DND-41 (cell line): ENCODE measurements around the gene DLG2.
A peak's percentile ranks its signal among the peaks of the same experiment; 100 is the strongest.

Source experiments
- ATAC-seq: fragments of 200-7000 bp; cut with Tn5 transposase; 3 replicates; pipeline ENCODE4 v1.9.1; 2021; ENCODE audit warnings: low read depth; ENCODE audit not compliant: insufficient read depth
- DNase-seq: peaks from one replicate; pipeline ENCODE4 v3.0.0-alpha.2; 2020
- H2AFZ ChIP-seq: 2 replicates; pipeline ENCODE4 v1.6.0; 2012; ENCODE audit warnings: low read depth, low read length
- H3K27ac ChIP-seq: 2 replicates; pipeline ENCODE4 v1.5.1; 2012; ENCODE audit warnings: low read length, inconsistent platforms
- H3K27me3 ChIP-seq: fragments of 200-600 bp; sonication (generic); 2 replicates; pipeline ENCODE4 v1.6.0; 2012; ENCODE audit warnings: low read length, mild to moderate bottlenecking, inconsistent platforms; ENCODE audit not compliant: insufficient read depth, poor library complexity
- H3K36me3 ChIP-seq: 2 replicates; pipeline ENCODE4 v1.5.1; 2012; ENCODE audit warnings: low read length, inconsistent platforms; ENCODE audit not compliant: insufficient read depth
- H3K4me1 ChIP-seq: 2 replicates; pipeline ENCODE4 v1.5.1; 2012; ENCODE audit warnings: mild to moderate bottlenecking, low read length; ENCODE audit not compliant: insufficient read depth
- H3K4me2 ChIP-seq: 2 replicates; pipeline ENCODE4 v1.6.0; 2012; ENCODE audit warnings: mild to moderate bottlenecking, moderate library complexity, low read length, inconsistent platforms; ENCODE audit not compliant: insufficient read depth
- H3K4me3 ChIP-seq, 2 experiments: fragments of 200-600 bp in 1 of 2; shearing (Covaris generic) in 1 of 2; 2 replicates each; pipeline ENCODE4 v1.5.1; 2012 to 2016; ENCODE audit warnings: inconsistent platforms in 2 of 2, low read length in 2 of 2, mild to moderate bottlenecking in 2 of 2, low read depth in 1 of 2, moderate library complexity in 1 of 2
- H3K79me2 ChIP-seq: 2 replicates; pipeline ENCODE4 v1.6.0; 2012; ENCODE audit warnings: low read length, inconsistent platforms; ENCODE audit not compliant: insufficient read depth
- H3K9ac ChIP-seq: 2 replicates; pipeline ENCODE4 v1.6.0; 2012; ENCODE audit warnings: low read depth, mild to moderate bottlenecking, inconsistent platforms, low read length, moderate library complexity
- H3K9me3 ChIP-seq: 2 replicates; pipeline ENCODE4 v1.5.1; 2012; ENCODE audit warnings: low read length, moderate library complexity, mild to moderate bottlenecking, inconsistent platforms; ENCODE audit not compliant: insufficient read depth, severe bottlenecking
- H4K20me1 ChIP-seq: 2 replicates; pipeline ENCODE4 v1.6.0; 2012; ENCODE audit warnings: low read length; ENCODE audit not compliant: insufficient read depth
- CTCF ChIP-seq: IDR thresholded peaks from 2 replicates; pipeline ENCODE4 v1.5.1; 2012; ENCODE audit warnings: borderline replicate concordance, low read length, moderate library complexity, mild to moderate bottlenecking; ENCODE audit not compliant: poor library complexity, severe bottlenecking; ENCODE audit errors: extremely low read depth
- EZH2 ChIP-seq: IDR thresholded peaks from 3 replicates; pipeline ENCODE4 v1.6.1; 2012; ENCODE audit warnings: borderline replicate concordance, low read depth, mild to moderate bottlenecking, moderate library complexity, low read length, inconsistent platforms; ENCODE audit not compliant: severe bottlenecking

DLG2 gene

GRCh38 chr11:83523676-83524075 is 2103.5 kb downstream of the DLG2 start:
- H3K36me3 ChIP-seq, result no peaks in the 10 kb centered on the region
- no peaks in the 10 kb centered on the region for H3K79me2 ChIP-seq
- H3K27me3 ChIP-seq, result no peaks in the 10 kb centered on the region
- no peak overlapping the region for H3K27ac ChIP-seq
- H4K20me1 ChIP-seq, result no peaks in the 10 kb centered on the region
- H2AFZ ChIP-seq, result no peak overlapping the region
- H3K4me1 ChIP-seq, result no peaks in the 10 kb centered on the region
- no peak overlapping the region for H3K4me2 ChIP-seq
- DNase-seq, result no peak
- ATAC-seq, result no peak; the same call in 2 of the 3 replicates
- H3K4me3 ChIP-seq, result no peak overlapping the region
- no peaks in the 10 kb centered on the region for H3K9me3 ChIP-seq
- H3K9ac ChIP-seq, result no peak overlapping the region
- TF ChIP-seq CTCF, result no peak
- TF ChIP-seq EZH2, result no peak

- DNase-seq (no peak), ATAC-seq (no peak)
- H3K27ac ChIP-seq, result no peak overlapping the region
- H3K9ac ChIP-seq, result no peak overlapping the region
- no peaks in the 10 kb centered on the region for H3K79me2 ChIP-seq
- H3K4me2 ChIP-seq, result no peak overlapping the region
- no peaks in the 10 kb centered on the region for H4K20me1 ChIP-seq
- no peaks in the 10 kb centered on the region for H3K36me3 ChIP-seq
- no peak overlapping the region for H2AFZ ChIP-seq
- no peak overlapping the region for H3K4me3 ChIP-seq
- no peaks in the 10 kb centered on the region for H3K27me3 ChIP-seq
- TF ChIP-seq CTCF, result no peak
- no peak for TF ChIP-seq EZH2
- no peaks in the 10 kb centered on the region for H3K4me1 ChIP-seq
- H3K9me3 ChIP-seq, result no peaks in the 10 kb centered on the region
Observed at GRCh38 chr11:83522911-83523310, 2104.2 kb downstream of the DLG2 start.

- ATAC-seq (no peak), DNase-seq (no peak)
- no peak overlapping the region for H3K9ac ChIP-seq
- H3K4me3 ChIP-seq, result no peak overlapping the region
- H3K4me2 ChIP-seq, result no peak overlapping the region
- H3K79me2 ChIP-seq, result no peaks in the 10 kb centered on the region
- no peaks in the 10 kb centered on the region for H3K4me1 ChIP-seq
- H2AFZ ChIP-seq, result no peak overlapping the region
- no peaks in the 10 kb centered on the region for H3K36me3 ChIP-seq
- H3K9me3 ChIP-seq, result no peaks in the 10 kb centered on the region
- TF ChIP-seq CTCF, result peak; percentile 7
- no peak for TF ChIP-seq EZH2
- H3K27me3 ChIP-seq, result no peaks in the 10 kb centered on the region
- no peak overlapping the region for H3K27ac ChIP-seq
- H4K20me1 ChIP-seq, result no peaks in the 10 kb centered on the region
Observed at GRCh38 chr11:83521647-83522596, 2105.2 kb downstream of the DLG2 start.
